GM08714 (cell line): ENCODE results near the gene SSH2.
"Not testable (repeated sequence)": the region's sequence is repeated elsewhere in the genome, so short reads cannot be mapped to it uniquely, and the experiment has no call there.

Experiments used
- H3K4me3 ChIP-seq: fragments of 200-500 bp; sonication (Bioruptor generic); 2 replicates; pipeline ENCODE4 v1.5.1; 2014; ENCODE audit warnings: mild to moderate bottlenecking, low read length, inconsistent platforms
- ZNF274 ChIP-seq: IDR thresholded peaks from 2 replicates; pipeline ENCODE4 v1.6.1; 2012; ENCODE audit warnings: mild to moderate bottlenecking, low read depth, low read length

SSH2 gene, protein sequence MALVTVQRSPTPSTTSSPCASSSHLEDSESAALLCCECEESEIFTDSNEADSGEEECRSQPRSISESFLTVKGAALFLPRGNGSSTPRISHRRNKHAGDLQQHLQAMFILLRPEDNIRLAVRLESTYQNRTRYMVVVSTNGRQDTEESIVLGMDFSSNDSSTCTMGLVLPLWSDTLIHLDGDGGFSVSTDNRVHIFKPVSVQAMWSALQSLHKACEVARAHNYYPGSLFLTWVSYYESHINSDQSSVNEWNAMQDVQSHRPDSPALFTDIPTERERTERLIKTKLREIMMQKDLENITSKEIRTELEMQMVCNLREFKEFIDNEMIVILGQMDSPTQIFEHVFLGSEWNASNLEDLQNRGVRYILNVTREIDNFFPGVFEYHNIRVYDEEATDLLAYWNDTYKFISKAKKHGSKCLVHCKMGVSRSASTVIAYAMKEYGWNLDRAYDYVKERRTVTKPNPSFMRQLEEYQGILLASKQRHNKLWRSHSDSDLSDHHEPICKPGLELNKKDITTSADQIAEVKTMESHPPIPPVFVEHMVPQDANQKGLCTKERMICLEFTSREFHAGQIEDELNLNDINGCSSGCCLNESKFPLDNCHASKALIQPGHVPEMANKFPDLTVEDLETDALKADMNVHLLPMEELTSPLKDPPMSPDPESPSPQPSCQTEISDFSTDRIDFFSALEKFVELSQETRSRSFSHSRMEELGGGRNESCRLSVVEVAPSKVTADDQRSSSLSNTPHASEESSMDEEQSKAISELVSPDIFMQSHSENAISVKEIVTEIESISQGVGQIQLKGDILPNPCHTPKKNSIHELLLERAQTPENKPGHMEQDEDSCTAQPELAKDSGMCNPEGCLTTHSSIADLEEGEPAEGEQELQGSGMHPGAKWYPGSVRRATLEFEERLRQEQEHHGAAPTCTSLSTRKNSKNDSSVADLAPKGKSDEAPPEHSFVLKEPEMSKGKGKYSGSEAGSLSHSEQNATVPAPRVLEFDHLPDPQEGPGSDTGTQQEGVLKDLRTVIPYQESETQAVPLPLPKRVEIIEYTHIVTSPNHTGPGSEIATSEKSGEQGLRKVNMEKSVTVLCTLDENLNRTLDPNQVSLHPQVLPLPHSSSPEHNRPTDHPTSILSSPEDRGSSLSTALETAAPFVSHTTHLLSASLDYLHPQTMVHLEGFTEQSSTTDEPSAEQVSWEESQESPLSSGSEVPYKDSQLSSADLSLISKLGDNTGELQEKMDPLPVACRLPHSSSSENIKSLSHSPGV (N-terminal part only)

DNA sequence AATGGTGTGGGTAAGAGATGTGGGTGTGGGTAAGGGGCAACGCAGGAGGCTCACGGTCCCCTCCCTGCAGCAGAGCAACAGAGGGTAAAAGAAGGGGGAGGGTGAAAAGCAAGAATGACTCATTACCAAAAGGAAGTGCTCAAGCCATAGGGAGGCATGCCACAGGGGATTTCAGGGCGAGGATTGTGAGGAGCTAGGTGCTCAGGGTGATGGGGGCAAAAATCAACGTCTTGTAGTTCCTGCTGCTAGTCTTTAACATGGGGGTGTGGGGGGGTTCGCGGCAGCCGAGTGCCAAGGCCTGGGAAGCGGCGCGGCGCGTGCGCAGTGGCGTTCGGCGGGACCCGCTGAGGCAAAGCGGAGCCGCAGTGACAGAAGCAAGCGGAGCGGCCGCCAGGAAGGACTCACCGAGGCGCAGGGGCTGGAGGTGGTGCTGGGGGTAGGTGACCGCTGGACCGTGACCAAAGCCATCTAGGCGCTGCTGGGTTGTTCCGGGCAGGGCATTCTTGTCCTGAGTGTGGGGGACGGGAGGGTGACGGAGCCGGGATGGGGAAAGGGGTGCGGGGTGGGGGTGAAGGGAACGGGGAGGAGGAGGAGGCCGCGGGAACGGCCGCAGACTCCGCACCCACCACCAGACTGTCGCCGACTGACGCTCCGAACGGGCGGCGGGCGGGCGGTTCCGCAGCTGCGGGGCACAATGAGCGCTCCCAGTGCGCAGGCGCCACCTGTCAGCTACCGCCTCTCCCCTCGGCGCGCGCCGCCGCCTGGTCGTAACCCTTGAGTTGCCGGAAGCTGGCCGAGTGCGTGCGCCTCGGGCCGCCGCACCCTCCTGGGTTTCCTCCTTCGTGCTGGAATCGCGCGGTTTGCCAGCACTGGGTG, at the start of gene SSH2:
TSS of gene SSH2 (minus strand) at position 696 of the 876 bp plus-strand sequence. CDS start at position 468, 228 bp downstream.
- peak within 1 kb of the TSS; percentile 96 for H3K4me3 ChIP-seq
- no peak for TF ChIP-seq ZNF274

GRCh38 chr17:29977836-29978235, 47.8 kb upstream of the SSH2 start:
- no peak for TF ChIP-seq ZNF274
- H3K4me3 ChIP-seq, result no peak overlapping the region

DNA sequence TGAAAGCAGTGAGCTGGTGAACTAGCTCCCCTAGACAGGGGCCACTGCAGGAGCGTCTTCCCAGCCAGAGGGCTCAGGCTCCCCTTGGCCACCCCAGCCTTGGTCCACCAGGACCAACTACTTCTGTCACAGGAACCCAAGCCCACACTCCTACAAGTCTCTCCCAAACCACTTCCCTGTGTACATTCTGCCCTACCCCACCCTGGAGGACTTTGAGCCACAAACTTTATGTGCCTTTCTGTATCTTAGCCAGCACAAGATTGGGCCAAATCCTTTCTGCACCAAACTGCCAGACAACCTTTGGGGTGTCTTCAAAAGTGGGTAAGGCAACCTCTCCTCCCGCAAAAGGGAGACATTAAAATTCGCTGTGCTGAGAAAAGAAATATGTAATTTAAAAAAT, 43.0 kb upstream of the SSH2 start:
- no peak for TF ChIP-seq ZNF274

DNA sequence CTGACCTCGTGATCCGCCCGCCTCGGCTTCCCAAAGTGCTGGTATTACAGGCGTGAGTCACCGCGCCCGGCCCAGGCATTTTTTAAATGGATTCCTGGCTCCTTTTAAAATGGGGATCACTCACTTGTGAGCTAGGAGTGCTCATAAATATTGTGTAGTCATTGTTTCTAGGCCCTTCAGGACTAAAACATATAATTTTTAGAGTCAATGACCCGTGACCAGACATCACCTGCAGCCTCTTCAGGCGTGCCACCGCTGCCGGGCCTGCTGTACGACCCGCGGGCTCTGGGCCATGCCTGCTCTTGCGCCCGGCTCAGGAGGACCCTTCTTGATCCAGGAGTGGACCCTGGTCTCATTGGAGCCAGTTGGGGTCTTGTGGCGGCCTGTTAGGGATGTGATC, 42.2 kb upstream of the SSH2 start:
- H3K4me3 ChIP-seq, result no peak overlapping the region
- TF ChIP-seq ZNF274, result no peak

More for the DNA sequence above, 43.0 kb upstream of the SSH2 start:
- no peak overlapping the region for H3K4me3 ChIP-seq

DNA sequence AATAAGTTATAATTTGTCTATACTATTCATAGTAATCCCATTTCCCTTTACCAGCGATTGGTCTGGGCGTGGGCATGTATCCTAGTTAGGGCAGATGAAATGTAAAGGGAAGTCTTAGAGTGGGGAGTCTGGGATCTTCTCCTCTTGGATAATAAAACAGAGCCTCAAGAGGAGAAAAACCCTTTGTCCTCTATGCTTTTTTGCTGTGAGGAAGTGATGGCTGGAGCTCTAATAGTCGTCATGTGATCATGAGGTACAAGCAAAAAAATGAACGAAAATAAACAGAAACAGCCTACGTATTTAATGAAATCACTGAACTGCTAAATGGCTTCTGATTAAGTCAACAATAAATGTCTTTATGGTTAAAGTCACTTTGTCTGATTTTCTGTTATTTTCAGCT, 38.2 kb upstream of the SSH2 start:
- no peak overlapping the region for H3K4me3 ChIP-seq
- TF ChIP-seq ZNF274, result no peak

GRCh38 chr17:29962656-29963055, 32.6 kb upstream of the SSH2 start:
- H3K4me3 ChIP-seq, result no peak overlapping the region
- TF ChIP-seq ZNF274, result no peak

- no peak overlapping the region for H3K4me3 ChIP-seq
- no peak for TF ChIP-seq ZNF274
Measured at GRCh38 chr17:29959658-29960337, 29.8 kb upstream of the SSH2 start.

GRCh38 chr17:29958947-29959657, 29.1 kb upstream of the SSH2 start:
- no peak for TF ChIP-seq ZNF274
- H3K4me3 ChIP-seq, result no peak overlapping the region

DNA sequence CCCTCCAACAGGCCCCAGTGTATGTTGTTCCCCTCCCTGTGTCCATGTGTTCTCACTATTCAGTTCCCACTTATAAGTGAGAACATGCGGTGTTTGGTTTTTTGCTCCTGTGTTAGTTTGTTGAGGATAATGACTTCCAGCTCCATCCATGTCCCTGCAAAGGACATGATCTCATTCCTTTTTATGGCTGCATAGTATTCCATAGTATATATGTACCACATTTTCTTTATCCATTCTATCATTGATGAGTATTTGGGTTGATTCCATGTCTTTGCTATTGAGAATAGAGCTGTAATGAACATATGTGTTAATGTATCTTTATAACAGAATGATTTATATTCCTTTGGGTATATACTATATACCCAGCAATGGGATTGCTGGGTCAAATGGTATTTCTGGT, 27.5 kb upstream of the SSH2 start:
- H3K4me3 ChIP-seq, result not testable (repeated sequence)

DNA sequence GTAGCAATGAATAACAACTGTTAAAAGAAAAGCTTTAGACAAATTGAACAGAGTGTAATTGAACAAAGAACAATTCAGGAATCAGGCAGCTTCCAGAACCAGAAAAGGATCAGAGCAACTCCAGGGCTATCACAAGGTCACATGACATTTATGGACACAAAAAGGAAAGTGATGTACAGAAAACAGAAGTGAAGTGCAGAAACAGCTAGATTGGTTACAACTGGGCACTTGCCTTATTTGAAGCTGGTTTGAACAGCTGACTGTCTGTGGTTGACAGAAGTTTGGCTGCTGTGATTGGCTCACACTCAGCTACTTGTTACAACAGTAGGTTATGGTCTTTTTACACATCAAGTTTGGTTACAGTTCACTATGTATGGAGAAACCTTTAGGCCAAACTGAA, 26.2 kb upstream of the SSH2 start:
- no peak for TF ChIP-seq ZNF274
- H3K4me3 ChIP-seq, result no peak overlapping the region

- TF ChIP-seq ZNF274, result no peak
- no peak overlapping the region for H3K4me3 ChIP-seq
Measured at GRCh38 chr17:29954405-29954804, 24.4 kb upstream of the SSH2 start.

- TF ChIP-seq ZNF274, result no peak
- H3K4me3 ChIP-seq, result no peak overlapping the region
Measured at GRCh38 chr17:29949696-29950095, 19.7 kb upstream of the SSH2 start.
